ENCODE measurements around the gene MDP1. TPM values are rescaled to one million over a fixed set of nuclear protein-coding genes. Genes with fewer than 3 reads are reported as not detected.

MDP1 gene
- total RNA-seq: 11.3 and 13.1 TPM in 2 replicates

GRCh38 chr14:24215495-24216344 lies at the start of gene MDP1:
MDP1 (minus strand) TSS chr14:24216066; CDS start chr14:24215955, 111 bp downstream.

GRCh38 chr14:24262821-24263733 lies 47.2 kb upstream of the MDP1 start, which contains the start of gene TGM1:
TGM1 (minus strand) TSS chr14:24263177; CDS start chr14:24262352, 825 bp downstream.

GRCh38 chr14:24232645-24233537 lies 17.0 kb upstream of the MDP1 start, which contains the start of gene GMPR2:
GMPR2 (plus strand) TSS chr14:24232929; CDS start chr14:24233254, 325 bp downstream.

GRCh38 chr14:24232121-24232644 lies 16.3 kb upstream of the MDP1 start, which contains the start of gene NEDD8:
NEDD8 (minus strand) TSS chr14:24232367; CDS start chr14:24232267, 100 bp downstream.

GRCh38 chr14:24212924-24213865 lies 2.7 kb downstream of the MDP1 start, which contains the start of gene CHMP4A:
CHMP4A (minus strand) TSS chr14:24213488; CDS start chr14:24213439, 49 bp downstream.

GRCh38 chr14:24195186-24196070 lies 20.4 kb downstream of the MDP1 start, which contains the start of gene TM9SF1:
TM9SF1 (minus strand) TSS chr14:24195441; CDS start chr14:24195019, 422 bp downstream.

GRCh38 chr14:24188251-24189058 lies 27.4 kb downstream of the MDP1 start, which contains the start of gene IPO4:
IPO4 (minus strand) TSS chr14:24188816; CDS start chr14:24188787, 29 bp downstream.

GRCh38 chr14:24171422-24172260 lies 44.2 kb downstream of the MDP1 start, which contains the start of gene REC8:
REC8 (plus strand) TSS chr14:24172080; CDS start chr14:24172553, 473 bp downstream.

Other genes with a start within 250 kb of the MDP1 start
- 12.1 and 14.8 TPM in 2 replicates for gene DHRS4L2, start 227.1 kb downstream of the MDP1 start, total RNA-seq
- gene CARMIL3, start 164.1 kb downstream of the MDP1 start, total RNA-seq: under 0.01 TPM in 1 of 2 replicates, not detected in the other
- gene CPNE6, start 144.5 kb downstream of the MDP1 start, total RNA-seq: not detected in 2 replicates
- gene PCK2, start 121.8 kb downstream of the MDP1 start, total RNA-seq: 6.7 and 9.0 TPM in 2 replicates
- 65.9 and 89.1 TPM in 2 replicates for gene DCAF11, start 101.3 kb downstream of the MDP1 start, total RNA-seq
- 0.69 and 2.2 TPM in 2 replicates for gene NRL, start 101.1 kb downstream of the MDP1 start, total RNA-seq
- 0.34 and 0.76 TPM in 2 replicates for gene FITM1, start 85.4 kb downstream of the MDP1 start, total RNA-seq
- gene PSME1, start 79.9 kb downstream of the MDP1 start, total RNA-seq: 142 and 144 TPM in 2 replicates
- gene EMC9, start 74.5 kb downstream of the MDP1 start, total RNA-seq: 15.4 and 15.8 TPM in 2 replicates
- gene PSME2, start 69.5 kb downstream of the MDP1 start, total RNA-seq: 109 and 142 TPM in 2 replicates
- 22.1 and 24.0 TPM in 2 replicates for gene RNF31, start 68.6 kb downstream of the MDP1 start, total RNA-seq
- 43.9 and 55.4 TPM in 2 replicates for gene IRF9, start 54.8 kb downstream of the MDP1 start, total RNA-seq
- 0.87 and 1.3 TPM in 2 replicates for gene REC8, start 44.0 kb downstream of the MDP1 start, total RNA-seq
- 19.3 and 31.5 TPM in 2 replicates for gene IPO4, start 27.2 kb downstream of the MDP1 start, total RNA-seq
- 39.6 and 58.0 TPM in 2 replicates for gene TM9SF1, start 20.6 kb downstream of the MDP1 start, total RNA-seq
- not detected in 2 replicates for gene TSSK4, start 10.4 kb downstream of the MDP1 start, total RNA-seq
- gene CHMP4A, start 2.6 kb downstream of the MDP1 start, total RNA-seq: 23.7 and 27.1 TPM in 2 replicates
- gene NEDD8, start 16.3 kb upstream of the MDP1 start, total RNA-seq: 186 and 243 TPM in 2 replicates
- gene GMPR2, start 16.9 kb upstream of the MDP1 start, total RNA-seq: 80.6 and 106 TPM in 2 replicates
- gene TINF2, start 26.6 kb upstream of the MDP1 start, total RNA-seq: 45.1 and 70.4 TPM in 2 replicates
- gene TGM1, start 47.1 kb upstream of the MDP1 start, total RNA-seq: 0.09 and 0.22 TPM in 2 replicates
- gene RABGGTA, start 55.5 kb upstream of the MDP1 start, total RNA-seq: 10.7 and 12.2 TPM in 2 replicates
- 5.8 and 16.0 TPM in 2 replicates for gene DHRS1, start 83.7 kb upstream of the MDP1 start, total RNA-seq
- gene NOP9, start 83.8 kb upstream of the MDP1 start, total RNA-seq: 20.8 and 21.0 TPM in 2 replicates
- 1.2 TPM in 2 replicates for gene CIDEB, start 91.9 kb upstream of the MDP1 start, total RNA-seq
- 2.3 and 3.1 TPM in 2 replicates for gene LTB4R2, start 94.1 kb upstream of the MDP1 start, total RNA-seq
- gene LTB4R, start 95.4 kb upstream of the MDP1 start, total RNA-seq: 1.6 and 1.7 TPM in 2 replicates
- 51.0 and 57.6 TPM in 2 replicates for gene ADCY4, start 119.0 kb upstream of the MDP1 start, total RNA-seq
- gene RIPK3, start 123.9 kb upstream of the MDP1 start, total RNA-seq: 2.1 and 2.2 TPM in 2 replicates
- 0.34 and 0.65 TPM in 2 replicates for gene NFATC4, start 152.1 kb upstream of the MDP1 start, total RNA-seq
- gene NYNRIN, start 182.9 kb upstream of the MDP1 start, total RNA-seq: 3.1 and 3.9 TPM in 2 replicates
- gene CBLN3, start 213.6 kb upstream of the MDP1 start, total RNA-seq: 0.26 and 0.33 TPM in 2 replicates
- 43.3 and 49.2 TPM in 2 replicates for gene KHNYN, start 213.9 kb upstream of the MDP1 start, total RNA-seq
- 7.4 TPM in 2 replicates for gene SDR39U1, start 226.7 kb upstream of the MDP1 start, total RNA-seq

Data from dermis lymphatic vessel endothelial cell (primary cell).